ENCODE results near the gene ORAI2.
"Not testable (repeated sequence)": the region's sequence is repeated elsewhere in the genome, so short reads cannot be mapped to it uniquely, and the experiment has no call there.

The ORAI2 gene

DNA sequence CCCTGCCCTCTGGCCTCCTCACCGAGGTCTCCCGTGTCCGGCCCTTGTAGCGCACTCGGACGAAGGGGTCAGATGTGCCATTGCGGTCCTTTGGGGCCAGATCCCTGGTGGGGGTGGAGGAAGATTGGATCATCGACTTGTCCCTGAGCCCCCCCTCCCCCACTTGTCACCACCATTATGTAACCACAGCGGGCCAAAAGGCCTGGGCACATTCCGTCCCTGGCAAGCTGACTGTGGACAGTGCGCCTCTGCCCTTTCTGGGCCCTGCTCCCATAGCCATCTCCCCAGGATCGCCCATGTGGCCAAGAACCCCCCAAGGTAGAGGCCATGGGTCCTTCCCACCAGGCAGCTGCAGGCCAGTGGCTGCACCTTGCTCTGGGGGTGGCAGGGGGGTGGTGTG lies 69.8 kb downstream of the ORAI2 start:
- not testable (repeated sequence) for DNase-seq (ENCODE audit: low read depth)

GRCh38 chr7:102505298-102506185 lies 72.2 kb downstream of the ORAI2 start:
- not testable (repeated sequence) for DNase-seq (ENCODE audit: low read depth)
